ENCODE measurements around the gene CACNA1S. TPM values are rescaled to one million over a fixed set of nuclear protein-coding genes. Genes with fewer than 3 reads are reported as not detected.

Gene CACNA1S
- total RNA-seq, 1 donor from 2014 or later: 0.08 TPM

GRCh38 chr1:201128962-201129361, 16.7 kb upstream of the CACNA1S start:
- Mint-ChIP-seq H3K27me3 (ENCODE audit: unreplicated experiment) (peaks cover 10% of the 10 kb centered on the region), H3K4me3 (ENCODE audit: unreplicated experiment) (no peak overlapping the region), H3K36me3 (ENCODE audit: low read depth, unreplicated experiment) (peaks cover 19% of the 10 kb centered on the region), H3K27ac (ENCODE audit: unreplicated experiment) (no peak overlapping the region), H3K9me3 (ENCODE audit: unreplicated experiment) (no peaks in the 10 kb centered on the region), H3K4me1 (ENCODE audit: unreplicated experiment) (peaks cover 5% of the 10 kb centered on the region)
- TF ChIP-seq CTCF (IDR thresholded peaks at IDR 0.05; ENCODE audit: unreplicated experiment): no peak
- DNase-seq (ENCODE audit: low spot score): no peak

- no peak for DNase-seq (ENCODE audit: low spot score)
- H3K4me3 Mint-ChIP-seq (ENCODE audit: unreplicated experiment): peak overlapping the region; percentile 1
- H3K27me3 Mint-ChIP-seq (ENCODE audit: unreplicated experiment): peaks cover 9% of the 10 kb centered on the region
- TF ChIP-seq CTCF (IDR thresholded peaks at IDR 0.05; ENCODE audit: unreplicated experiment): no peak
- H3K4me1 Mint-ChIP-seq (ENCODE audit: unreplicated experiment): peaks cover 5% of the 10 kb centered on the region
- H3K9me3 Mint-ChIP-seq (ENCODE audit: unreplicated experiment): no peaks in the 10 kb centered on the region
- H3K27ac Mint-ChIP-seq (ENCODE audit: unreplicated experiment): no peak overlapping the region
- H3K36me3 Mint-ChIP-seq (ENCODE audit: low read depth, unreplicated experiment): peaks cover 17% of the 10 kb centered on the region
Observed at GRCh38 chr1:201128476-201128875, 16.2 kb upstream of the CACNA1S start.

DNA sequence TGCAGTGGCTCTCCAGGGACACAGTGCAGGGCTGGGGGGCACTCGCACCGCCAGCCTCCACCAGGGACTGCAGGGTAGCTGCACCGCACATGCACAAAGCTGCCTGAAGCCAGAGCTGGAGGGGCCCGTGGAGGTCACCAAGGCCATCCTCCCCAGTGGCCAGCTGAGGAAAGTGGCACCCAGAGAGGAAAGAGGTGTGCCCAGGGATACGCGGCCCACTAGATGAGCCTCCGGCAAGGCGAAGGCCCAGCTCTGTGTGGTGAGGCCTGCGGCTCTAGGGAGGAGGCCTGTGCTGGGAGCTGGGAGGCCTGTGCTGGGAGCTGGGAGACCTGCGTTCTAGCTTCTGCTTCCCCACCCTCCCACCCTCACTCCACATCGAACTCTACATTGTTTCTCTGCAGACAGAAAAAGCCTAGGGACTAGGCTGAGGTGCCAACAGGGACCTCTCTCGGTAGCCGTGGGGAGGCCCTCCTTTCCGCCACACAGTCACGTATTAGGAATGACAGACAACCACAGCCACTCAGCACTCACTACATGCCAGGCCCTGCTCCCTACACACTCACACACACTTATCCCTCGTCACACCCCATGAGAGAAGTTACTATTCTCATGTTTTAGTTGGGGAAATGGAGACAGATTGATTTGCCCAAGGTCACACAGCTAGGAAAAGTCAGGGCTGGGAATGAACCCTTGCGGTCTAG, 15.7 kb upstream of the CACNA1S start:
- no peak overlapping the region for H3K27ac Mint-ChIP-seq (ENCODE audit: unreplicated experiment)
- peaks cover 9% of the 10 kb centered on the region for H3K27me3 Mint-ChIP-seq (ENCODE audit: unreplicated experiment)
- H3K4me3 Mint-ChIP-seq (ENCODE audit: unreplicated experiment): peak overlapping the region; percentile 1
- TF ChIP-seq CTCF (IDR thresholded peaks at IDR 0.05; ENCODE audit: unreplicated experiment): no peak
- H3K9me3 Mint-ChIP-seq (ENCODE audit: unreplicated experiment): no peaks in the 10 kb centered on the region
- DNase-seq (ENCODE audit: low spot score): no peak
- peaks cover 14% of the 10 kb centered on the region for H3K36me3 Mint-ChIP-seq (ENCODE audit: low read depth, unreplicated experiment)
- peaks cover 5% of the 10 kb centered on the region for H3K4me1 Mint-ChIP-seq (ENCODE audit: unreplicated experiment)

DNA sequence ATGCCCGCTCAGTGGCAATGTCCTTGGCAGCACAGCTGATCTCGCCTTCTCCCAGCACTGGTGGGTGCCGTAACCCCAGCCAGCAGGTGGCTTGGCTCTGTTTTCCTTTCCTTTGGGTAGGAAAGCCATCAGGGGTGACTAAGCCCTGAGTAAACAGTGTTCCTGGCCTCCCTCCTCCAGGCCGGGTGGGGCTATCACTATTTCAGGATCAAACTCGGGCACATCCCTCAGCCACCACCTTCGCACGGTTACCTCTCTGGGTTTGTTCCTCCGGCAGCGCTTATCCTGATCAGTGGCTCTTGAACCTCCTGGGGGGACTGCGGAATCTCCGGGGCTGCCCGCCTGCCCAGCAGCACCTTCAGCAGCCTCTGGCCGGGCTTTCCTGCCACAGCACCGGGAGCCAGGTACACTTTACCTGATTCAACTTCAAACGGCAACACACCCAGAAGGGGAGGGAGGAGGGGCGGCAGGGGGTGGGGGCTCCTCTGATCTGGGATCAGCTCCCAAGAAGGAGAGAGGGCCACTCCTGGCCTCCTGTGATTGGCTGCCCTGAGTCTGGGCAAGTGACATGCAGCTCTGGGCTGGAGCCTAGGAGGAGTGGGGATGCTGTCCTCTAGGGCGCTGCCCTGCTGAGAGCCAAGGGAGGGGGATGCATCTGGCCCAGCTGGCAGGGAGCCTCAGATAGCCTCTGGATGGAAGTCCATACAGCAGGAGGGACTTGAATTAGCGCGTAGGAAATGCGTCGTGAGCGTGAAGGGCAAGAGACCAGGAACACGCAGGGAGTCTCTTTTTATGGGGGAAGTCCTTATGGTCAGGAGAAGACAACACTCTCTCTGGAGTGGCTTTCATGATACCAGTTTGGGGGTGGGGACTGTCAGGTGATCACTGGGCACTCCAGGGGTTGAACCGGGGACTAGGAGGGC, 14.9 kb upstream of the CACNA1S start, which contains the start of gene ASCL5:
Gene ASCL5 (minus strand): TSS at position 353 of the 923 bp plus-strand sequence. CDS start 11,812 bp downstream, outside the sequence.
- DNase-seq (ENCODE audit: low spot score): no peak
- Mint-ChIP-seq H3K36me3 (ENCODE audit: low read depth, unreplicated experiment) (peaks cover 10% of the 10 kb centered on the region), H3K4me3 (ENCODE audit: unreplicated experiment) (no peak within 1 kb of the TSS), H3K27ac (ENCODE audit: unreplicated experiment) (no peak within 1 kb of the TSS), H3K4me1 (ENCODE audit: unreplicated experiment) (peaks cover 5% of the 10 kb centered on the region), H3K9me3 (ENCODE audit: unreplicated experiment) (no peaks in the 10 kb centered on the region), H3K27me3 (ENCODE audit: unreplicated experiment) (peaks cover 9% of the 10 kb centered on the region)
- no peak for TF ChIP-seq CTCF (IDR thresholded peaks at IDR 0.05; ENCODE audit: unreplicated experiment)
